GM12872 (cell line): ENCODE results near the gene TMEM243.

Experiments
- TF ChIP-seq, protein P1 (sequence below): IDR thresholded peaks from 3 replicates; pipeline ENCODE4 v1.5.1; 2011; ENCODE audit warnings: low read depth, mild to moderate bottlenecking, low read length, moderate library complexity; ENCODE audit not compliant: insufficient read depth

The TMEM243 gene

GRCh38 chr7:87171282-87171934 lies 48.1 kb downstream of the TMEM243 start:
- TF ChIP-seq, protein P1, sequence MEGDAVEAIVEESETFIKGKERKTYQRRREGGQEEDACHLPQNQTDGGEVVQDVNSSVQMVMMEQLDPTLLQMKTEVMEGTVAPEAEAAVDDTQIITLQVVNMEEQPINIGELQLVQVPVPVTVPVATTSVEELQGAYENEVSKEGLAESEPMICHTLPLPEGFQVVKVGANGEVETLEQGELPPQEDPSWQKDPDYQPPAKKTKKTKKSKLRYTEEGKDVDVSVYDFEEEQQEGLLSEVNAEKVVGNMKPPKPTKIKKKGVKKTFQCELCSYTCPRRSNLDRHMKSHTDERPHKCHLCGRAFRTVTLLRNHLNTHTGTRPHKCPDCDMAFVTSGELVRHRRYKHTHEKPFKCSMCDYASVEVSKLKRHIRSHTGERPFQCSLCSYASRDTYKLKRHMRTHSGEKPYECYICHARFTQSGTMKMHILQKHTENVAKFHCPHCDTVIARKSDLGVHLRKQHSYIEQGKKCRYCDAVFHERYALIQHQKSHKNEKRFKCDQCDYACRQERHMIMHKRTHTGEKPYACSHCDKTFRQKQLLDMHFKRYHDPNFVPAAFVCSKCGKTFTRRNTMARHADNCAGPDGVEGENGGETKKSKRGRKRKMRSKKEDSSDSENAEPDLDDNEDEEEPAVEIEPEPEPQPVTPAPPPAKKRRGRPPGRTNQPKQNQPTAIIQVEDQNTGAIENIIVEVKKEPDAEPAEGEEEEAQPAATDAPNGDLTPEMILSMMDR, result no peak

GRCh38 chr7:87170828-87171227 lies 48.7 kb downstream of the TMEM243 start:
- TF ChIP-seq, protein P1, result no peak

GRCh38 chr7:87164433-87164832 lies 55.1 kb downstream of the TMEM243 start:
- TF ChIP-seq, protein P1, result no peak

GRCh38 chr7:87159538-87159937 lies 60.0 kb downstream of the TMEM243 start:
- TF ChIP-seq, protein P1, result no peak

- TF ChIP-seq, protein P1, result no peak
These were observed 62.8 kb downstream of the TMEM243 start for GRCh38 chr7:87156709-87157108.

GRCh38 chr7:87155788-87156187 lies 63.7 kb downstream of the TMEM243 start:
- TF ChIP-seq, protein P1, result no peak

DNA sequence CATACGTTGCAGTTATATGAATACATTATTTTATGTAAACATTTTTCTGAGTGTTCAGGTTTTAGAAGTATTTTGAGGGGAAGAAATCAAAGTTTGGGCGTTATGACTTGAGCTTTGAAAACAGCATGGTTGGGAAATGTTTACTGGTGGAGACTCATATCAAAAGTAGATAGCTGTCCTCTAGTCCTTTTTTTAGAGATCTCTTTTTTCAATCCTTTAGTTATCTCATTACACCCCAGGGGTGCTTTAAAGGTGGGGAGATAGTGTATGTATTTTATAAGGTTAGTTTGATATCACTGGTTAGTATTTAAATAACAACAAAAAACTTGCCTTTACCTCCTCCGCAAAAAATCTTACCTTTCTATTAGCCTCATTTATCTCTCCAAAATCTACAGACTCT lies 65.0 kb downstream of the TMEM243 start:
- TF ChIP-seq, protein P1, result no peak

DNA sequence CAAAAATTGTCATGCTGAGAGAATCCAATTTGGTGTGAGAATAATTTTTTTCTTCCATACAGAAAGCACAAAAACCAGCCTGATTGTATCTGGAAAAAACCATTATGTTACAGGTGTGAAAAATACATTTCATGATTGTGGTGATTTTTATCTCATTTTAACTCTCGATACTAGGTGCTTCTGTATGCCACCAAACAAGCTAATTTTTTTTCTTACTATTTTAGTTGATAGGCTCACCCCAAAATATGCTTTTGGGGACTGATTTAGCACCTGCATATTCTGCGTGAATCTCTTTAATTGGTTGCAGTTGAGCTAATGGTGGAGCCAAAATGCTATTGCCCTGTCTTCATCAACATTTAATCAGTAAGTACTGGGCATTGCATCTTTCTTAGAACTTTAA lies 65.4 kb downstream of the TMEM243 start:
- TF ChIP-seq, protein P1, result no peak
